Mononuclear cell (primary cell): ENCODE data around the gene KLF14. TPM values are rescaled to one million over a fixed set of nuclear protein-coding genes. Genes with fewer than 3 reads are reported as not detected.
"Not testable (repeated sequence)": the region's sequence is repeated elsewhere in the genome, so short reads cannot be mapped to it uniquely, and the experiment has no call there.

Source experiments
- H3K27me3 ChIP-seq: 2 replicates; pipeline ENCODE4 v1.6.0; 2011; ENCODE audit warnings: low read length, control low read depth; ENCODE audit not compliant: insufficient read depth
- H3K4me1 ChIP-seq: 2 replicates; pipeline ENCODE4 v1.5.1; 2011; ENCODE audit warnings: mild to moderate bottlenecking, low read length, control low read depth; ENCODE audit not compliant: insufficient read depth
- H3K4me3 ChIP-seq: 2 replicates; pipeline ENCODE4 v1.5.1; 2011; ENCODE audit warnings: mild to moderate bottlenecking, low read length, moderate library complexity
- H3K9me3 ChIP-seq: 2 replicates; pipeline ENCODE4 v1.5.1; 2011; ENCODE audit warnings: low read depth, mild to moderate bottlenecking, control low read depth, low read length
- total RNA-seq: library from RNA; depleted of rRNA; stranded (reverse); fragments of >200 nt; gene quantifications from one replicate; pipeline ENCODE4 v1.2.3, GENCODE V29; 2012

KLF14 gene
- under 0.01 TPM for total RNA-seq

GRCh38 chr7:130733931-130734814 is at the start of gene KLF14:
Gene KLF14, minus strand, starts transcription at chr7:130734207. Its CDS starts 174 bp downstream, at chr7:130734033.
- H3K4me3 ChIP-seq, result peak within 1 kb of the TSS; percentile 41
- peaks cover 92% of the 10 kb centered on the region for H3K27me3 ChIP-seq
- peaks cover 11% of the 10 kb centered on the region for H3K9me3 ChIP-seq
- peaks cover 12% of the 10 kb centered on the region for H3K4me1 ChIP-seq

GRCh38 chr7:130781346-130781745 is 47.3 kb upstream of the KLF14 start:
- H3K4me1 ChIP-seq, result no peaks in the 10 kb centered on the region

GRCh38 chr7:130777426-130777825 is 43.4 kb upstream of the KLF14 start:
- Histone ChIP-seq H3K4me1 (no peaks in the 10 kb centered on the region), H3K27me3 (peaks cover 12% of the 10 kb centered on the region), H3K4me3 (no peak overlapping the region), H3K9me3 (peaks cover 2% of the 10 kb centered on the region)

More at GRCh38 chr7:130781346-130781745, 47.3 kb upstream of the KLF14 start:
- Histone ChIP-seq H3K4me3 (no peak overlapping the region), H3K27me3 (peaks cover 5% of the 10 kb centered on the region), H3K9me3 (no peaks in the 10 kb centered on the region)

- H3K4me1 ChIP-seq, H3K4me3 ChIP-seq: not testable (repeated sequence)
- Histone ChIP-seq H3K9me3 (peaks cover 18% of the 10 kb centered on the region), H3K27me3 (peaks cover 12% of the 10 kb centered on the region)
These were observed 38.4 kb upstream of the KLF14 start for GRCh38 chr7:130772456-130772855.

GRCh38 chr7:130768854-130769253 is 34.8 kb upstream of the KLF14 start:
- H3K4me1 ChIP-seq, result no peaks in the 10 kb centered on the region
- peaks cover 3% of the 10 kb centered on the region for H3K27me3 ChIP-seq
- H3K4me3 ChIP-seq, result no peak overlapping the region
- H3K9me3 ChIP-seq, result peaks cover 18% of the 10 kb centered on the region

GRCh38 chr7:130764569-130764968 is 30.6 kb upstream of the KLF14 start:
- not testable (repeated sequence) for H3K4me1 ChIP-seq, H3K27me3 ChIP-seq, H3K4me3 ChIP-seq
- peaks cover 13% of the 10 kb centered on the region for H3K9me3 ChIP-seq

- no peak overlapping the region for H3K4me3 ChIP-seq
- no peaks in the 10 kb centered on the region for H3K9me3 ChIP-seq
- H3K4me1 ChIP-seq, result no peaks in the 10 kb centered on the region
- H3K27me3 ChIP-seq, result no peaks in the 10 kb centered on the region
These were observed 24.5 kb upstream of the KLF14 start for GRCh38 chr7:130758429-130759056.

- H3K27me3 ChIP-seq, result peaks cover 7% of the 10 kb centered on the region
- no peak overlapping the region for H3K4me3 ChIP-seq
- H3K4me1 ChIP-seq, result no peaks in the 10 kb centered on the region
- no peaks in the 10 kb centered on the region for H3K9me3 ChIP-seq
These were observed 22.3 kb upstream of the KLF14 start for GRCh38 chr7:130756316-130756715.

- Histone ChIP-seq H3K4me3 (no peak overlapping the region), H3K9me3 (no peaks in the 10 kb centered on the region), H3K27me3 (peaks cover 21% of the 10 kb centered on the region), H3K4me1 (no peaks in the 10 kb centered on the region)
These were observed 18.4 kb upstream of the KLF14 start for GRCh38 chr7:130752424-130752823.

- H3K27me3 ChIP-seq, result peaks cover 38% of the 10 kb centered on the region
- no peak overlapping the region for H3K4me3 ChIP-seq
- no peaks in the 10 kb centered on the region for H3K9me3 ChIP-seq
- no peaks in the 10 kb centered on the region for H3K4me1 ChIP-seq
These were observed 16.7 kb upstream of the KLF14 start for GRCh38 chr7:130750755-130751154.

- H3K4me1 ChIP-seq, result no peaks in the 10 kb centered on the region
These were observed 14.8 kb upstream of the KLF14 start for GRCh38 chr7:130748531-130749389.

GRCh38 chr7:130741331-130741995 is 7.5 kb upstream of the KLF14 start:
- Histone ChIP-seq H3K9me3 (no peaks in the 10 kb centered on the region), H3K27me3 (peaks cover 78% of the 10 kb centered on the region), H3K4me1 (peaks cover 26% of the 10 kb centered on the region), H3K4me3 (no peak overlapping the region)

More at GRCh38 chr7:130748531-130749389, 14.8 kb upstream of the KLF14 start:
- Histone ChIP-seq H3K4me3 (no peak overlapping the region), H3K9me3 (no peaks in the 10 kb centered on the region), H3K27me3 (peaks cover 57% of the 10 kb centered on the region)

- H3K27me3 ChIP-seq, result peaks cover 78% of the 10 kb centered on the region
- no peak overlapping the region for H3K4me3 ChIP-seq
- H3K9me3 ChIP-seq, result no peaks in the 10 kb centered on the region
- H3K4me1 ChIP-seq, result peaks cover 26% of the 10 kb centered on the region
These were observed 6.6 kb upstream of the KLF14 start for GRCh38 chr7:130740606-130741005.

GRCh38 chr7:130736298-130736900 is 2.4 kb upstream of the KLF14 start:
- H3K4me1 ChIP-seq, result peaks cover 26% of the 10 kb centered on the region
- H3K4me3 ChIP-seq, result no peak overlapping the region
- H3K9me3 ChIP-seq, result peaks cover 11% of the 10 kb centered on the region
- H3K27me3 ChIP-seq, result peaks cover 81% of the 10 kb centered on the region
